GM19240 (cell line): ENCODE measurements around the gene PEX19.
A peak's percentile ranks its signal among the peaks of the same experiment; 100 is the strongest.

Experiments used
- DNase-seq: peaks from one replicate; pipeline ENCODE4 v3.0.0; 2011; ENCODE audit warnings: low spot score; ENCODE audit not compliant: insufficient read length

Gene PEX19

DNA sequence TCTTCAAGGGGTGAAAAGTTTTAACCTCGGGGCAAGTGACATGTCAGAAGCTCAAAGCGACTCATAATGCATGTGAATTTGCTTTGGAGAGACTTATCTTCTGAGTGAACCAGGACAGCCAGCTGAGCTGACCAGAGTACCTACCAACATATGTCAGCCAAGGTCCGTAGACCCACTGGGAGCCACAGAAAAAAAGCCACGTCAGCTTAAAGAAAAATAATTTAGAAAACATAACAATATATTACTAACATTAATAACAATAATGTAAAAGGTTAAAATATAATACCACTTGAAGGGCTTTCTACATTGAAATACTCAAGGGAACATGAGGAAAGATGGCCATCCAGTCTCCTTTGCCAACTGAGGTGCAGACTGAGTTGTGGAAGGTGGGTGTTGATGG lies 6.9 kb downstream of the PEX19 start:
- DNase-seq: no peak

DNA sequence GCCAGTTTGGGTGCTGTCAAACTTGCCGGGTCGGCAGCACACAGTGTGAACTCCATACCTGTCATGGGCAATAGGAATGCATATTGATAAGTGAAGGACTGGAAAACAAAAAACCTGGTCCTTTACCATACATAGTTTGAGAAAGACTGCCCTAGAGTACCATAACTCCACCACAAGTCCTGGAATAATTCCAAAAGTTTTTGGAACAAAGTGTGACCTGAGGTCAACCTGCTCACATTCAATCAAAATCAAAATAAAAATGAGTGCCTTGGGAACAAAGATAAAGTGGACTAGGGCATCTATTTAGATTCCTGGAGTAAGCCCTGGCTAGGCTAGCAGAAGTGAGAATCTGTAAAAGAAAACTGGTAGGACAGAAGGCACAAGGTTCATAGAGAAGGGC lies 7.6 kb downstream of the PEX19 start:
- no peak for DNase-seq

DNA sequence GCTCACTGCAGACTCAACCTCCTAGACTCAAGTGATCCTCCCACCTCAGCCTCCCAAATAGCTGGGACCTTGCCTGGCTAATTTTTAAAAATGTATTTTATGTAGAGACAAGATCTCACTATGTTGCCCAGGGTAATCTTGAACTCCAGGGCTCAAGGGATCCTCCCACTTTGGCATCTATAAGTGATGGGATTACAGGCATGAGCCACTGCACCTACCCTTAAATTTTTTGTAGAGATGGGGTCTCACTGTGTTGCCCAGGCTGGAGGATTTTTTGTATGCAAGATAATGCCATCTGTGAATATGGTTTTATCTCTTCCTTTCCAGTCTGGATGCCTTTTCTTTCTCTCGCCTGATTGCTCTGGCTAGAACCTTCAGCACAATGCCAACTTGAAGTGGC lies 13.9 kb downstream of the PEX19 start:
- no peak for DNase-seq

DNA sequence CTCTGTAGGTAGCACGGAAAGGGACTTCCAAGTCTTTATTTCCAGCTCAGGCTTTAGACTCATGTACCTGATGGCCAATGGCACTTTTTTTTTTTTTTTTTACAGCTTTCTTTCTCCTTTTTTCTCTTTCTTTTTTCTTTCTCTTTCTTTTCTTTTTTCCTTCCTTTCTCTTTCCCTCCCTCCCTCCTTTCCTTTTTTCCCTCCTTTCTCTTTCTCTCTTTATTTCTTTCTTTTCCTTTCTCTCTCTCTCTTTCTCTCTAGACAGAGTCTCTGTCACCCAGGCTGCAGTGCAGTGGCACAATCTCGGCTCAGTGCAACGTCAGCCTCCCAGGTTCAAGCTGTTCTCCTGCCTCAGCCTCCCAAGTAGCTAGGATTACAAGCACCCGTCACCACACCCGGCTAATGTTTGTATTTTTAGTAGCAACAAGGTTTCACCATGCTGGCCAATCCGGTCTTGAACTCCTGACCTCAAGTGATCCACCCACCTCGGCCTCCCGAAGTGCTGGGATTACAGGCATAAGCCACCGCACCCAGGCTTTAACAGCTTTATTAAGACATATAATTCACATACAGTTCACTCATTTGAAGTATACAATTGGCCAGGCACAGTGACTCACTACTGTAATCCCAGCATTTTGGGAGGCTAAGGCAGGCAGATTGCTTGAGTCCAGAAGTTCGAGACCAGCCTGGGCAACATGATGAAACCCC lies 17.5 kb downstream of the PEX19 start:
- DNase-seq: no peak

DNA sequence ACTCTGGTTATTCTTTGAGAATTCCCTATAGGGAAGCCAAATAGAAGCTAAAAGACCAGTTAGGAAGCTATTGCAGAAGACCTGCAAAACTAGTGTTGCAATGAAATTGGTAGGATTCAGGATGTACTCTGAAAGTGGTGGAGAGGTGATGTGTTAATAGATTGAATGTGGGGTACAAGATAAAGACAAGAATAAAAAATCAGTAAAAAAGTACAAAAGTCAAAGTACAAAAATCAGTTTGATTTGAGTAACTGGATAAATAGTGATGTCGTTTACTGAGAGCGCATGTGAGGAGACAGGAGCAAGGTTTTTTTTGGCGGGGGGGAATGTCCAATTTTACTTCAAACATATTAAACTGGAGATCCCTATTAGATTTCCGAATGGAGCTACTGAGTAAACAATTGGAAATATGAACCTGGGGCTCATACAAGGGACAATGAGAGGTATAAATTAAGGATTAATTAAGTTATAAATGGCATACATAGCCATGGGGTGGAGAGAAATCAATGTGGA lies 20.1 kb downstream of the PEX19 start:
- no peak for DNase-seq

DNA sequence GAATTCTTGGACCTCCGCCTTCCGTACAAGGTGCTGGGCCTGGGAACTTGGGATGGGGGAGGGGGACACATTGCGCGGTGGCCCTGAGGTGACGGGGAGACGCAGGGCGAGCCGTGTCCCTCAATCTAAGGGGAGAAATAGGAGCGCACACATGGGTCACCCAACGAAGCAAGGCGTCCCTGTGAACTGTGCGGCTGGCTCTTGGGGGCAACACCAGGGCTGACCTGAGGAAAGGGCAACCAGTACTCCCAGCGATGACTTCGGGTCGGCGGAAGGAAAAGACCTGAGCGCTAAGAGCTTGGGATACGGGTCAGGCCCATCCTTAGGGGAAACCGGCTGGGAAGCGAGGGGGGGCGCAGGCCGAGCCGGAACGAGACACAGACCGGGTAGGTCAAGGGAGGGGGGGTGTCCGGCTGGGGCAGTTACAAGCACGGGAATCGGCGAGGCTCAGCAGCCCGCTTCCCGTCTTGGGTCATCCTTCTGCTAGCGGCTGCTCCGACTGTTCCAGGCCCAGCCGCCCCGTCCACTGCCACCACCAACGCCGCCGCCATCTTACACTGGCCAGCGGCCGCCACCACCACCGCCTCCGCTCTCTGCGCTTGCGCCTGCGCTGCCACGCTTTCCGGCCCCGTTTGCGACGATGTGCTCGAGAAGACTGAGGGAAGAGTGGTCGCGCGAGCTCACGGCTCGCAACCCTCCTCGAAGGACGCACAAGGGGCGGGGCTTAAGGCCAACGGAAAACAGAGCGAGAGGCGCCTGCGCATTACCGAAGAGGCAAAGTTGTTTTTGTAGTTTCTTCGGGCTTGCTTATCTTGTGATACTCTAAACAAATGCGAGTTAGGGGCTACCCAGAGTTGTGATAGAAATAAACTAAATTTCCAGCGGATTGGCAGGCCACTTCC lies 22.8 kb downstream of the PEX19 start, which contains the start of gene DCAF8:
DCAF8 (minus strand) TSS at position 657 of the 902 bp plus-strand sequence. CDS start 18,541 bp downstream, outside the sequence.
- DNase-seq: peak; percentile 86

DNA sequence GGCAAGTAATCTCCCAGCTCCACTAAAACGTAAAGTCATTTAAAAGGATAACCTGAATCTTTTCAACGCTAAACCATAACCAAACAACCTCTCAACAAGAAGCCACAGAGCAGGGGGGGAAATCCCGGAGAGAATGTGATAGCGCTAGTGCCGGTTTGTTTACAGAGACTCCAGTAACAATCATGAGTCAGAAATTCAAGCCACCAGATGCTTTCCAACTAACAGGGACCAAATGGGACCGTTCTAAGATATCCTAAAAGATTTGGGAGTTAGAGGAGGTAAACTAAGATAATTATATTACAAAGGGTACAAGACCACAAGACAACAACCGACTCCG lies 23.4 kb downstream of the PEX19 start:
- peak; percentile 30 for DNase-seq

DNA sequence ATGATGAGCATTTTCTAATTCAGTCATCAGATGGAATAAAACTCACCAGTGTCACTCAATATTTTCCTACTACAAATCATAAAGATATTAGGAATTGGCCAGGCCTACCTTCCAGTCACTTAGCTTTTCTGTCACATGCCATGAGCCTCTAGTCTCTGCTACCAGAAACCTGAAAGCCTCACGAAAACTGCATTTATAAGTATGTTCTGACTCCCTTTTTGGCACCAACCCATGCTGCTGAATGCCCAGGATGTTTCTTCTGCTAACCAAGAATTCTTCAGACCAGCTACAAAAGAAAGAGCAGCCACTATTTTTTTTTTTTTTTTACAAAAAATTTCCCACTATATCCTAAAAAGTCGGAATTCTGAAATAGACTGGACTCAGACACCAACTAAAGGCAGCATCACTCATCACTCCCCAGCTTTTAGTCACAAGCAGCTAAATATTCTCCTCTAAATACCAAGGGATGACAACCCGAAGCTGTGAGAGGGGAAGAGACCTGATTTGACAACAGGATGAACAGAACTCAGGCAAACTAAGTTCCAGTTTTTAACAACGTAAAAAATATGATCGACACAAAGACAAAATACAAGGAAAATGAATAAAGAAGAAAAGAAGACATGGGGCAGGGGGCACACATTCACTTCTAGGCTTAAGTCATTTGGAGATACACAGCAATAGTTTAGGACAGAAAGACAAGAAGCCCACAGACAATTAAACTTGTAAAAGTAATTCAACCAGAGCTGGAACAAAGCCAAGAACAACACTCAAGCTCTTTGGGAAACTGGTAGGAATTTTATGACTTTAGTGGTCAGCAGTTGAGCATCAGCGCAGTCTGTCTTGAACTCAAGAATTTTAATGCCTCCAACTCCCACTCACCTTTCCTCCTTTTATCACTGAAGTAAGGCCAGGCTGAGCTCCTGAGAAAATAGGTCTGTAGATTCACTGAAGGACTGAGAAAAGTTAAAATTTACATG lies 24.2 kb downstream of the PEX19 start:
- no peak for DNase-seq

DNA sequence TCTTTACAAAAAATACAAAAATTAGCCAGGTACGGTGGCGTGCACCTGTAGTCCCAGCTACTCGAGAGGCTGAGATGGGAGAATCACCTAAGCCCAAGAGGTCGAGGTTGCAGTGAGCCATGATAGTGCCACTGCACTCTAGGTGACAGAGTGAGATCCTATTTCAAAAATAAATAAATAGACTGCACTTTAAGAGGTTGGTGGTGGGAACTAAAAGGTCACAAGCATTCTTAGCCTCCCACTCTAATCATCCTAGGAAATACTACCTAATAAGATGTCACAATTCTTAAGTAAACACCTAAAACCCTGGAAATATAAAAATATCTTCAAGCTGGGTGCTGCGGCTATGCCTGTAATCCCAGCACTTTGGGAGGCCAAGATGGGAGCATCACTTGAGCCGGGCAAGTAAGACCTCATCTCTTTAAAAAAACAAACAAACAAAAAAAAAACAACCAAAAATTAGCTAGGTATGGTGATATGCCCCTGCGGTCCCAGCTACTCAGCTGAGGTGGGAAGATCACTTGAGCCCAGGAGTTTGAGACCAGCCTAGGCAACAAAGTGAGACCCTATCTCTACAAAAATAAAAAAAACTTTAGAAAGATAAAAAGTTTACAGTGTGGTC lies 26.6 kb downstream of the PEX19 start:
- DNase-seq: no peak

DNA sequence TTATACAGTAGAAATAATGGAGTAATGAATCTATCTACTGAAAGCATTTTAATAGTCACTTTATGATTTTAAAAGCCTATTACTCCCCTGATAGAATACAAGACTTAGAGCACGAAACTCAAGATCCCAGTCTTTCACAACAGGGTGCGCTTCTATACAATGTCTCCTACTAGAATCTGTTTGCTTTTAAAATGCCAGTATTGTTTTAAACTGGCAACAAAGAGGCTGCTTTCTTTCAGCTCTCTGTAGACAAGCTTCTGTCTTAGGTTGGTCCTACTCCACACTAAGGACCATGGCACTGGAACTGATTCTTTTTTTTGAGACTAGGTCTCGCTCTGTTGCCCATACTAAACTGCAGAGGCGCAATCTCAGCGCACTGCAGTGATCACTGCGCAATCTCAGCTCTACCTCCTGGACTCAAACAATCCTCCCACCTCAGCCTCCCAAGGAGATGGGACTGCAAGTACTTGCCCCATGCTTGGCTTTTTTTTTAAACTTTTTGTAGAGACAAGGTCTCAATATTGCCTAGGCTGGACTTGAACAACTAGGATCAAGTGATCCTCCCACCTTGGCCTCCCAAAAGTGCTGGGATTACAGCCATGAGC lies 27.4 kb downstream of the PEX19 start:
- no peak for DNase-seq

DNA sequence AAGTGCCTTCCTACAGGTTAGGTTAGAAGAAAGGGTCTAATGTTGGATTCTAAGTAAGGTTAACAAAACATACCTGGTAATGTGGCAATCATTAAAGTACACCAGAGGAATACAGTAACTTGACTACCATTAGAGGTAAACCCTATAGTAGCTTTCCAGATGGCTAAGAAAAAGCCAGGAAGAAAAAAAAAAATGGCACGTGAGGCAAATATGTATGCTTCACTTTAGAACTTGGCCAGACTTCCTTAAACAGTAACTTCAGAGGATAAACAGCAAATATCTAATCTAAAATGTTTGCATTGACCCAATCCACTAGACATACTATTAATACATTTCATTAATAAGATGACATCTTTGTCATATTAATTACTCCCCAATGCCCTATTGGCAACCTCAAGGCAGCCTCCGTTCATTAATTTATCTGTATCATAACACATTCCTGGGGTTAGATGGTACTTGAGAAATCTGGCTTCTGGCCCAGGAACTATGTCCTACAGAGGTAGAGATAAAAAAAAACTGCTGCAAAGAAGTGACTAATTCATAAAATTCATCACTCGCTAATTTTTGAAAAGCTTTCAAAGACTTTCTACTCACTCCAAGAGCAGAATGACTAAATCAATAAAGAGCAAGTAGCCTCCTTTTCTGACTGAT lies 28.4 kb downstream of the PEX19 start:
- DNase-seq: no peak

DNA sequence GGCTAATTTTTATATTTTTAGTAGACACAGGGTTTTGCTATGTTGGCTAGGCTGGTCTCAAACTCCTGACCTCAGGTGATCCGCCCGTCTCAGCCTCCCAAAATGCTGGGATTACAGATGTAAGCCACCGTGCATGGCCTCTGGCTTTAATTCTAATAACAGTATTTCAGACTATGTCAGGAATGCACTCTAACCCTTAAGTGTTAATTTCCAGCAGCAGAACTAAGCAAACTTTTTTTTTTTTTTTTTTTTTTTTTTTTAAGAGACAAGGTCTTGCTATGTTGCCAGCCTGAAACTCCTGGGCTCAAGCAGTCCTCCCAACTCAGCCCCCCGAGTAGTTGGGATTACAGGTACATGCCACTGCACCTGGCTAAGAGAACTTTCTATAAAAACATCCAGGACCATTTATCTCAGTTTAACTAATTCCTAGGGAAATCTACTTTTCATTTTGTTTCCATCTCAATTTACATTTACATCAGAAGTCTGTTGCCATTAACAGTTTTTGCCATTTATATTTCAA lies 29.1 kb downstream of the PEX19 start:
- DNase-seq: no peak

DNA sequence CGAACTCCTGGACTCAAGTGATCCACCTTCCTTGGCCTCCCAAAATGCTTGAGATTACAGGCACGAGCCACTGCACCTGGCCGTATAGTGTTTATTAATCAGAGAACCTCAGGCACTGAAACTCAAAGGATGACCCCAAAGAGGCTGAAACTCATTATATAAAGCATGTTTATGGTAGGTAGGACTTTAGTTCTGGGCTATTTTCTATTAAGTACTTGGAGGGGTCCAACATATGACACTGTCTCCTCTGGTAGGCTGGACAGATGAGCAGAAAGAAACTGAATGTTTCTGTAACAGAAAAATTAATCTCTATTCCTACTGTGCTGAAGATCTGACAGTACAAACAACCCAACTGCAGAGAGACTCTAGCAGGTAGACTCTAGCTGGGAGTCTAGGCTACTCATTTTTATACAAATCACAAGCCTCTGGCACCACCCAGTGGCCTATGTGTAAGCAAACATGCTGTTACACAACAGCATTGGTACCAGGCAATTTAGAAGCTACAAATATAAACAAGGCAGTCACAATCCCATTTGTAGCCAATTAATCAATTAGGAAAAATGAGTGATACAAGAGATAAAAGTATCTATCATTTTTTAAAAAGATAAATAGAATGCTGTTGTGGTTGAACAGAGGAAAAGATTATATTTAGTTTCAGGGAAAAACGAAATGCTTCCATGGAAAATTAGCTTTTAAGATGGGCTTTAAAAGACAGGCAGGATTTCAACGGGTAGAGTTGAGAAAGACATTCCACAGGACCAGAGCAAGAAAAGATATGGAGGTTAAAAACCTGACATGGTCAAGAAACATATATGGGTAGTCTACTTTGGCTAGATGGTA lies 33.0 kb downstream of the PEX19 start:
- peak; percentile 34 for DNase-seq

DNA sequence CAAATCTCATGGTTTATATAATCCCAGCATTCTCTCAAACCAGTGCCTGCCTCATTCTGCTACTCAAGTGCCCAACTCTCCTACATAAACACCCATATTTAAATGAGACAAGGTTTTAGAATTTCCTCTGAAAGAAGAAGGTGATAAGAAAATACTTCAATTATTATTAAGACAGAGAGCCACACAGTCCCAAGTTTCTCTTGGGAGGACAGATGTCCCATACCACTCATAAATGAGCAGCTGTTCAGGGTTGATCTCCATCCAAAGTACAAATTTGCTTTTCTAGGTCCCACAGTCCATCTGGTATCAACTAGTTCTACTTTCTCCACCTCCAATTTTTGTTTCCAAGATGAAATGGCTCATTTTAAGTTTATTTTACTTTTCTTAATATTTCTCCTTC lies 33.9 kb downstream of the PEX19 start:
- DNase-seq: no peak

DNA sequence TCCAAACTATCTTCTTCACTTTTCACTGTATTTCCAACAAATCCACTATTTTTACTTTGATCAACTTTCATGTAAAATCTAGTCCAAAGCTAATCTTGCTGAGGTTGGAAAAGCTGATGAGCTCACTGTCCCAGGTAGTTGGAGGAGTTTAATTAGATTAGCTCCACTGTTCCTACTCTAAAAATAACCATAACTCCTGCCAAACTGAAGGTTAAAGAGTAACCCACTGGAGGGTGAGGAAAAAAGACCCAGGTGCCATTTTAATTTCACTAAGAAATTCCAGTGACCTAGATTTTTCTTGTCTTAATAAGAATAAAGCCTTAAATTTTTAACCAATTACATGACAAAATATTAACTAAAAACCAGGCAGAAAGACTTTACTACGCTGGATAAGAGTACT lies 37.9 kb downstream of the PEX19 start:
- DNase-seq: no peak

DNA sequence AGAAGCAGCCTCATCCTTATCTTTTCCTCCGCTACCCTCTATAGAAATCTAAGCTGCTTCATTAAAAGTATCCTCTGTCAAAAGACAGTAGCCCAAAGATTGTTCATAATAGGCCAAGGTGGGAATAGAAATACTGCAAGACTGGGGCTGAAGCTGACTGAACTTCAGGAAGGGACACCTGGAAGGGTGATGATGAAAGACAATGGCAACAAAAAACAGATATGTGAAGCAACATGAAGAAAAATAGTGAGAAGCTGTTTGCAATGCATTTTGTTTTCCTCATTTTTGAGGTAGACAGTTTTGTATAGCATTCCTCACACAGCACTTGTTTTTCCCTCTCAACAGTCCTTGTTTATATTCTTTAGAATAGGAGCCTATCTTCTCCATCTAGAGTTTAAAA lies 39.5 kb downstream of the PEX19 start:
- DNase-seq: no peak

DNA sequence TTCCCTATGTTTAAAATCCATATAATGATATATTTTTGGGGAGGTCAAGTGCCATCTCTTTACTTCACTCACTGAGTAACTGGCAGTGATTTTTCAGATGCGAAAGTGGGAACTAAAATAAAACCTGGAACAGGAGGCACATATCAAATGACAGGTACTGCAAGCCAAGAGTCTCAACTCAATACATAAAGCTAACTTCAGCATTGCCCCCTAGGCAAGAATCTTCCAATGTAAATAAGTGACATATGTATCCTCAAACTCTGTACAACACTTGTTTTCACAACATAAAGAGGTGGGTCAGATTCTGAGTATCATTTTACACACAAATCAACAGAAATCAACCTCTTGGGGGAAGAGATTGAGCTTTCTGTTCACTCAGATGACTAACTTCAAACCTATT lies 40.7 kb downstream of the PEX19 start:
- DNase-seq: no peak

DNA sequence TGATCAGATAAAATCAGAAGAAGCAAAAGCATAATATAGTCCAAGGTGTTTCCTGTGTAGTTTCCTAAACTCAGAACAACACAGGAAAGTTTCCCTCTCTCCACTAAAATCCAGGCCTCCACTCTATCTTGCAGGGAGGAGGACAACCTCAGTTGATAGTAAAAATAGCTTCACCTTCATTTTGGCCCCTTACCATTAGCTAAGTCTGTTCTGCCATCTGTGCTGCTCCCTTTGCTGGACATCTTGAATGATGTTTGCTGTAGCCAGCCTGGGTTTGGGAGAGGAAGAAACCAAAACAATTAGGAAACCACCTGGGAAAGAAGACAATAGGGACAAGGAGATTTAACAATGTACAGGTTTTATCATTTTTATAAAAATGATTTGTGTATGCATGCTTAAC lies 41.2 kb downstream of the PEX19 start:
- DNase-seq: no peak
